Measurements from ENCODE around the gene ZNF641.

The ZNF641 gene

GRCh38 chr12:48329199-48329939 lies 21.4 kb downstream of the ZNF641 start:
- Histone ChIP-seq H3K27ac (no peak overlapping the region), H3K4me3 (no peak overlapping the region), H3K9ac (ENCODE audit: insufficient read length) (no peak overlapping the region), H3K9me3 (ENCODE audit: low read depth, low read length) (no peaks in the 10 kb centered on the region), H3K36me3 (ENCODE audit: insufficient read depth, low read length) (no peaks in the 10 kb centered on the region)
- no peak for TF ChIP-seq EZH2 (IDR thresholded peaks at IDR 0.05)
- TF ChIP-seq POLR2AphosphoS5 (IDR thresholded peaks at IDR 0.05; ENCODE audit: borderline replicate concordance, low read depth, low read length): no peak
- TF ChIP-seq FOXP2 (optimal IDR thresholded peaks at IDR 0.05; ENCODE audit: control extremely low read depth, extremely low read length, insufficient read depth): no peak
- DNase-seq (ENCODE audit: low read depth, low spot score): no peak

DNA sequence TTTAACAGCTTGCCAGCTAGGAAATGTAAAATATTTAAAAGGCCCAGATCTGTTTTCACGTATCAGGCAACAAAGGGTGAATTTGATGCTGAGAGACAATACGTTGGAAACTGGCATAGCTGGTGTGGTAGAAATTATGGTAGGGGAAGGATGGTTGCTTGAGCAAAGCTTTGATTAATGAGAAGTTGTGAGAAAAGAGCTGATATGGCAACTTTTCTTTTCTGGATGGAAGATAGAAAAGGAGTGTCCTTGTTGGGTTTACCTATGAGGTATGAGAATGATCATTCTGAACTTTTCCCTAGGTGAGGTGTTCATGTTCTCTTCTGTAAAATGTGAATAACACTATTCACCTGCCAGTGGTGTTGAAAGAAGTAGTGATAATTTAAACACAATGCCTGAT lies 34.2 kb downstream of the ZNF641 start:
- no peaks in the 10 kb centered on the region for H3K36me3 ChIP-seq (ENCODE audit: insufficient read depth, low read length)
- no peak for DNase-seq (ENCODE audit: low read depth, low spot score)
- no peak for TF ChIP-seq POLR2AphosphoS5 (IDR thresholded peaks at IDR 0.05; ENCODE audit: borderline replicate concordance, low read depth, low read length)
- no peak for TF ChIP-seq FOXP2 (optimal IDR thresholded peaks at IDR 0.05; ENCODE audit: control extremely low read depth, extremely low read length, insufficient read depth)
- TF ChIP-seq EZH2 (IDR thresholded peaks at IDR 0.05): no peak
- no peak overlapping the region for H3K9ac ChIP-seq (ENCODE audit: insufficient read length)
- H3K9me3 ChIP-seq (ENCODE audit: low read depth, low read length): no peaks in the 10 kb centered on the region; the same call in 1 of the 2 replicates
- no peak overlapping the region for H3K27ac ChIP-seq
- H3K4me3 ChIP-seq: no peak overlapping the region

DNA sequence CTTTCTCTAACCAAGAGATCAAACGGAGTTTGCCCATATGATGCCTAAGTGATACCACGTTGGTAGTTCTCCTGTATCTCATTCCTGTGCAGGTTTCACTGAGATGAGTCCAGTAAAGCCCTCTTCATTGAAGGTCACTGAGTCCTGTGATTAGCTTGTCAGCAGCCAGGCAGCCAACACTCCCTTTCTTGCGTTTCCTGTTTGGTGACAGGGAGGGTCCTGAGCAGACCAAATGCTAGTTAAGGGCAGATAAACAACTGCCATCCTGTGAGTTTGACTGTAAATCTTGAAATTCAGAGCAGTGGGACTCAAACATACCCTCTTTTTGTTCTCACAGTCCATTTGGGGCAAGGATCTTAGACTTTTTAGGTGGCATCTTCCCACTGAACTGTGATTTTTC lies 39.4 kb downstream of the ZNF641 start:
- Histone ChIP-seq H3K9ac (ENCODE audit: insufficient read length) (no peak overlapping the region), H3K36me3 (ENCODE audit: insufficient read depth, low read length) (no peaks in the 10 kb centered on the region), H3K27ac (no peak overlapping the region), H3K4me3 (no peak overlapping the region), H3K9me3 (ENCODE audit: low read depth, low read length) (no peaks in the 10 kb centered on the region)
- DNase-seq (ENCODE audit: low read depth, low spot score): no peak
- TF ChIP-seq EZH2 (IDR thresholded peaks at IDR 0.05): no peak
- no peak for TF ChIP-seq POLR2AphosphoS5 (IDR thresholded peaks at IDR 0.05; ENCODE audit: borderline replicate concordance, low read depth, low read length)
- TF ChIP-seq FOXP2 (optimal IDR thresholded peaks at IDR 0.05; ENCODE audit: control extremely low read depth, extremely low read length, insufficient read depth): no peak

DNA sequence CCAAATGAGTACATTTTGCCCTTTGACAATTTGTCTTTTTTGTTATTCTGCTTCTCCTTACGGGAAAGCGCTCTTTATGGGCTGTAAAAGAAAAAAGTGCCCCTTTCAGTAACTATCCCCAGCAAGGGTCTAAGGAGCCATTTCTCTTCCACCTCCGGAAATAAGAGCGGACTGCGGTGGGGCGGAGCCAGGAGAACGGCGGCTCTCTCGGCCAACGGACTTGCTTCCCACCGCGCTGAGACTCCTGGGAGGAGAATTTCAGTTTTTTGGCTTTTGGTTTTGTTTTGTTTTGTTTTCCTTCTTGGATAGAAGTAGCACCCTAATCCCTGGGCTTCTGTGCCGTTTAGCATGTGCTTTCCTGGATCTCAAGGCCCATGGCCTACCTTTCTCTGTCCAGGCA lies 43.5 kb downstream of the ZNF641 start:
- no peak overlapping the region for H3K27ac ChIP-seq
- H3K36me3 ChIP-seq (ENCODE audit: insufficient read depth, low read length): no peaks in the 10 kb centered on the region
- no peak for TF ChIP-seq EZH2 (IDR thresholded peaks at IDR 0.05)
- no peak for TF ChIP-seq POLR2AphosphoS5 (IDR thresholded peaks at IDR 0.05; ENCODE audit: borderline replicate concordance, low read depth, low read length)
- TF ChIP-seq FOXP2 (optimal IDR thresholded peaks at IDR 0.05; ENCODE audit: control extremely low read depth, extremely low read length, insufficient read depth): no peak
- no peaks in the 10 kb centered on the region for H3K9me3 ChIP-seq (ENCODE audit: low read depth, low read length)
- no peak for DNase-seq (ENCODE audit: low read depth, low spot score)
- no peak overlapping the region for H3K9ac ChIP-seq (ENCODE audit: insufficient read length)
- H3K4me3 ChIP-seq: no peak overlapping the region

GRCh38 chr12:48305190-48305589 lies 45.5 kb downstream of the ZNF641 start:
- no peak overlapping the region for H3K4me3 ChIP-seq
- no peaks in the 10 kb centered on the region for H3K36me3 ChIP-seq (ENCODE audit: insufficient read depth, low read length)
- no peak overlapping the region for H3K9ac ChIP-seq (ENCODE audit: insufficient read length)
- DNase-seq (ENCODE audit: low read depth, low spot score): no peak
- no peak overlapping the region for H3K27ac ChIP-seq
- no peaks in the 10 kb centered on the region for H3K9me3 ChIP-seq (ENCODE audit: low read depth, low read length)
- TF ChIP-seq EZH2 (IDR thresholded peaks at IDR 0.05): no peak
- no peak for TF ChIP-seq FOXP2 (optimal IDR thresholded peaks at IDR 0.05; ENCODE audit: control extremely low read depth, extremely low read length, insufficient read depth)
- no peak for TF ChIP-seq POLR2AphosphoS5 (IDR thresholded peaks at IDR 0.05; ENCODE audit: borderline replicate concordance, low read depth, low read length)

GRCh38 chr12:48302161-48302911 lies 48.4 kb downstream of the ZNF641 start:
- Histone ChIP-seq H3K36me3 (ENCODE audit: insufficient read depth, low read length) (no peaks in the 10 kb centered on the region), H3K4me3 (no peak overlapping the region), H3K9me3 (ENCODE audit: low read depth, low read length) (no peaks in the 10 kb centered on the region), H3K9ac (ENCODE audit: insufficient read length) (no peak overlapping the region), H3K27ac (no peak overlapping the region)
- TF ChIP-seq POLR2AphosphoS5 (IDR thresholded peaks at IDR 0.05; ENCODE audit: borderline replicate concordance, low read depth, low read length) (no peak), EZH2 (IDR thresholded peaks at IDR 0.05) (no peak), FOXP2 (optimal IDR thresholded peaks at IDR 0.05; ENCODE audit: control extremely low read depth, extremely low read length, insufficient read depth) (no peak)
- DNase-seq (ENCODE audit: low read depth, low spot score): no peak

GRCh38 chr12:48300774-48301173 lies 49.9 kb downstream of the ZNF641 start:
- no peak for TF ChIP-seq EZH2 (IDR thresholded peaks at IDR 0.05)
- TF ChIP-seq POLR2AphosphoS5 (IDR thresholded peaks at IDR 0.05; ENCODE audit: borderline replicate concordance, low read depth, low read length): no peak
- TF ChIP-seq FOXP2 (optimal IDR thresholded peaks at IDR 0.05; ENCODE audit: control extremely low read depth, extremely low read length, insufficient read depth): no peak
- no peak overlapping the region for H3K27ac ChIP-seq
- H3K9ac ChIP-seq (ENCODE audit: insufficient read length): no peak overlapping the region
- no peak for DNase-seq (ENCODE audit: low read depth, low spot score)
- H3K4me3 ChIP-seq: no peak overlapping the region
- no peaks in the 10 kb centered on the region for H3K9me3 ChIP-seq (ENCODE audit: low read depth, low read length)
- no peaks in the 10 kb centered on the region for H3K36me3 ChIP-seq (ENCODE audit: insufficient read depth, low read length)

- peak overlapping the region; percentile 56 for H3K9ac ChIP-seq (ENCODE audit: insufficient read length)
- no peak for TF ChIP-seq FOXP2 (optimal IDR thresholded peaks at IDR 0.05; ENCODE audit: control extremely low read depth, extremely low read length, insufficient read depth)
- peak; percentile 71 for TF ChIP-seq POLR2AphosphoS5 (IDR thresholded peaks at IDR 0.05; ENCODE audit: borderline replicate concordance, low read depth, low read length)
- H3K27ac ChIP-seq: no peak overlapping the region
- H3K36me3 ChIP-seq (ENCODE audit: insufficient read depth, low read length): no peaks in the 10 kb centered on the region
- H3K9me3 ChIP-seq (ENCODE audit: low read depth, low read length): no peaks in the 10 kb centered on the region
- peak; percentile 44 for DNase-seq (ENCODE audit: low read depth, low spot score)
- peak overlapping the region; percentile 82 for H3K4me3 ChIP-seq
These were observed 54.0 kb downstream of the ZNF641 start for GRCh38 chr12:48296586-48297282.
